ENCODE data around the gene SAFB2. TPM values are rescaled to one million over a fixed set of nuclear protein-coding genes. Genes with fewer than 3 reads are reported as not detected.

SAFB2 gene
- total RNA-seq, 4 donors from 2014 or later: 25.3 to 81.6 (median 41.6) TPM

GRCh38 chr19:5579697-5580096, 42.9 kb downstream of the SAFB2 start:
- Histone ChIP-seq H3K4me3 (no peak overlapping the region), H3K9me3 (no peaks in the 10 kb centered on the region), H3K36me3 (peaks cover 0 to 32% of the 10 kb centered on the region in 2 donors), H3K4me1 (peaks cover 0 to 10% (median 5%) of the 10 kb centered on the region in 3 donors), H3K27ac (no peak overlapping the region), H3K27me3 (no peaks in the 10 kb centered on the region)
- no peak for ATAC-seq
- WGBS, 2 donors (ENCODE audit: low coverage in 1 of 2): 76% methylated on average over 3 of the region's 7 CpGs; no CpG with 5 or more reads in 1 of the 2 donors
- TF ChIP-seq CTCF (IDR thresholded peaks at IDR 0.05) (no peak), POLR2A (IDR thresholded peaks at IDR 0.05) (no peak)

DNA sequence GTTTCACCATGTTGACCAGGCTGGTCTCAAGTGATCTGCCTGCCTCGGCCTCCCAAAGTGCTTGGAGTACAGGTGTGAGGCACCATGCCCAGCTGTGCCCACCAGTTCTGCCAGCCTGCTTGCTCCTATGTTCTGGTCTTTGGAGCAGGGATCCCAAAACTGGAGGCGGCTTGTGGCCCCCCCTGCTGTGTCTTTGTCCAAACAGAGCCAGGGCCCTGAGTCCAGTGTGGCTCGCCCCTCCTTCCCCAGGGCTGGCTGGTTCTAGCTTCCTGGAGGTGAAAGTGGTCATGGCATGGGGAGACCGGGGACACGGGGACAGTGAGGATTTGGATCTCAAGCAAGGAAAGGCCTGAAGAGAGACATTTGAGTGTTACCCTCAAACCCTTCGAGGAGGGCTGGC, 43.3 kb downstream of the SAFB2 start:
- Histone ChIP-seq H3K27me3 (no peaks in the 10 kb centered on the region), H3K4me1 (peaks cover 0 to 8% (median 5%) of the 10 kb centered on the region in 3 donors), H3K9me3 (no peaks in the 10 kb centered on the region), H3K36me3 (peaks cover 0 to 32% of the 10 kb centered on the region in 2 donors), H3K4me3 (no peak overlapping the region), H3K27ac (no peak overlapping the region)
- WGBS, 2 donors (ENCODE audit: low coverage in 1 of 2): 100% methylated on average over 1 of the region's 6 CpGs; no CpG with 5 or more reads in 1 of the 2 donors
- no peak for TF ChIP-seq EP300 (IDR thresholded peaks at IDR 0.05)
- no peak for TF ChIP-seq POLR2AphosphoS5 (IDR thresholded peaks at IDR 0.05)
- TF ChIP-seq POLR2A (IDR thresholded peaks at IDR 0.05): no peak
- TF ChIP-seq CTCF (IDR thresholded peaks at IDR 0.05): no peak
- no peak for ATAC-seq

DNA sequence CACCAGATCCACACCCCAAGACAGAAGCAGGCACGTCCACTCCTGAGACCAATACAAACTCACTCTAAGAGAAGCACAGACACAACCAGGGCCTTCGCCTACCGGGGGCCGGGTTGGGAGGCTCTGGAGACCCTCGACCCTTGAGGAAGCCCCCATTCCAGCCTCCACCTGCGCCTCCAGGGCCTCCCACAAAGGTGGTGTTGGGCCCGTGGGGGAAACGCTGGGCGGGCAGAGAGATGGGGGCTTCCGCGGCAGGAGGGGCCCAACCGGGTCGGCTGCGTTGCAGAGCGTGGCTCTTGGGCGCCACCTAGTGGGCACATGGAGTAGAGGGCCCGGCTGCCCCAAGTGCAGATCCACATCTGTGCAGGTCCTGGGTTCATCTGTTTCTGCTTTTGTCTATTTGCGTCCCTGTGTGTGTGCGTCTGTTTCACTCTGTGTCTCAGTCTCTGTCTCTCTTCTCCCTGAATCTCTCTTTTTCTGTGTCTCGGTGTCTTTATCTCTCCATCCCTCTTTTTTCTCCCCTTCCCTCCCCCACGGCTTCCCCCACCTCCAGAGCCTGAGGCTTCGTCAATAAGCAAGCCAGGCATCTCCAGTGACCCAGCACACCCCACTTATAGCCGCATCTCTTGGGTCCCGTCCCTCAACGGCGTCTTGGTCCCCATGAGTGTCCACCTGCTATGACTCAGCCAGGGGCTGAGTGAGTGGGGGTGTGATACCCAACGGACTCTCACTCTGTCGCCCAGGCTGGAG, 44.3 kb downstream of the SAFB2 start:
- no peak overlapping the region for H3K4me3 ChIP-seq
- peak; percentile 66 for ATAC-seq
- H3K36me3 ChIP-seq: peaks cover 0 to 25% of the 10 kb centered on the region in 2 donors
- TF ChIP-seq CTCF (IDR thresholded peaks at IDR 0.05): peak in 3 of 4 experiments; percentile 84 to 99 (median 91)
- no peak for TF ChIP-seq POLR2AphosphoS5 (IDR thresholded peaks at IDR 0.05)
- H3K9me3 ChIP-seq: no peaks in the 10 kb centered on the region
- no peak overlapping the region for H3K27ac ChIP-seq
- no peaks in the 10 kb centered on the region for H3K27me3 ChIP-seq
- peaks cover 0 to 8% (median 5%) of the 10 kb centered on the region in 3 donors for H3K4me1 ChIP-seq
- 9 to 42% methylated on average over 5 to 13 of the region's 28 CpGs for WGBS, 2 donors (ENCODE audit: low coverage in 1 of 2)

DNA sequence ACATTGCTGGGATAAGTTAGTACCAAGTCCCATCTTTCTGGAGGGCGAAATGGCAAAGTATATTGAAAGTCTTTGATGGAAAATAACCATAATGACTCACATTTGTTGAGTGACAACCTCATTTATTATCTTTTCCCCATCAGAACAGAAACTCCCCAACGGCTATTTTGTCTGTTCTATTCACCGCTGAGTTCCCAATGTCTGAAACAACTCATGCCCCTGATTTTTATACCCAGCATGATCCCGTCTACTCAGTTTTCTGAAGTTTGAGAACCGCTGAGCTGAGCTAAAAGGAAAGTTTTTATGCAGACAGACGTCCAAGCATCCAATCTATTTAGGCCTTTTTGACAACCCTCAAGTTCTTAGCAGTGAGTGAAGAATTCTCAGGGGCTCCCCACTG, 47.0 kb downstream of the SAFB2 start:
- peaks cover 0 to 4% of the 10 kb centered on the region in 2 donors for H3K36me3 ChIP-seq
- TF ChIP-seq POLR2A (IDR thresholded peaks at IDR 0.05) (no peak), POLR2AphosphoS5 (IDR thresholded peaks at IDR 0.05) (no peak), CTCF (IDR thresholded peaks at IDR 0.05) (no peak), EP300 (IDR thresholded peaks at IDR 0.05) (no peak)
- H3K4me3 ChIP-seq: no peak overlapping the region
- 76 to 79% methylated on average over 6 of the region's 6 CpGs for WGBS, 2 donors (ENCODE audit: low coverage in 1 of 2)
- H3K9me3 ChIP-seq: no peaks in the 10 kb centered on the region
- H3K27ac ChIP-seq: no peak overlapping the region
- H3K27me3 ChIP-seq: no peaks in the 10 kb centered on the region
- H3K4me1 ChIP-seq: peaks cover 0 to 8% (median 5%) of the 10 kb centered on the region in 3 donors
- ATAC-seq: no peak

Data from gastroesophageal sphincter (tissue), 4 donors.